ENCODE measurements around the gene CYP27B1.

- TF ChIP-seq CTCF (conservative IDR thresholded peaks at IDR 0.05; ENCODE audit: low read depth in 2 of 2) (no peak), EZH2 (IDR thresholded peaks at IDR 0.05; ENCODE audit: low read depth, unreplicated experiment) (no peak), CREB1 (CRISPR knock-in tag; IDR thresholded peaks at IDR 0.05; ENCODE audit: low read depth) (no peak), ZNF114 (CRISPR knock-in tag; IDR thresholded peaks at IDR 0.05) (no peak), EZH2phosphoT487 (IDR thresholded peaks at IDR 0.05; ENCODE audit: unreplicated experiment) (no peak), POLR2AphosphoS5 (IDR thresholded peaks at IDR 0.05; ENCODE audit: low read depth) (no peak), REST (IDR thresholded peaks at IDR 0.05; ENCODE audit: unreplicated experiment) (no peak)
Measured at GRCh38 chr12:57717846-57718640, 48.8 kb downstream of the CYP27B1 start.
